Neural progenitor cell (in vitro differentiated cells): ENCODE results near the gene POP7.

Experiments used
- CTCF ChIP-seq: fragments of 200-600 bp; sonication (generic); IDR thresholded peaks from 2 replicates; pipeline ENCODE4 v1.5.1; 2017; ENCODE audit warnings: antibody characterized with exemption, mild to moderate bottlenecking
- EZH2 ChIP-seq: fragments of 200-600 bp; sonication (generic); IDR thresholded peaks from 2 replicates; pipeline ENCODE4 v1.6.1; 2017; ENCODE audit warnings: antibody characterized with exemption, mild to moderate bottlenecking, moderate library complexity

- TF ChIP-seq CTCF (no peak), EZH2 (no peak)
These were observed 35.8 kb upstream of the POP7 start for GRCh38 chr7:100670074-100670473.
